SU-DHL-6 (cell line): ENCODE data around the gene WDR18.
A peak's percentile ranks its signal among the peaks of the same experiment; 100 is the strongest.

Experiments used
- H2AFZ ChIP-seq: fragments of 200-600 bp; sonication (generic); 2 replicates; pipeline ENCODE4 v1.6.1; 2014; ENCODE audit warnings: low read depth, mild to moderate bottlenecking, moderate library complexity, mixed read lengths, antibody characterized with exemption, low read length; ENCODE audit not compliant: severe bottlenecking
- H3F3A ChIP-seq: fragments of 200-600 bp; shearing (Covaris generic); 2 replicates; pipeline ENCODE4 v1.6.0; 2016; ENCODE audit warnings: antibody characterized with exemption, mild to moderate bottlenecking; ENCODE audit not compliant: insufficient read depth
- H3K27ac ChIP-seq: fragments of 200-600 bp; sonication (generic); 2 replicates; pipeline ENCODE4 v1.5.1; 2016; ENCODE audit warnings: low read depth, mild to moderate bottlenecking, low read length, moderate library complexity, mixed read lengths
- H3K27me3 ChIP-seq: fragments of 200-600 bp; sonication (generic), shearing (Covaris generic); 2 replicates; pipeline ENCODE4 v1.6.0; 2014; ENCODE audit warnings: mild to moderate bottlenecking, low read length
- H3K36me3 ChIP-seq: fragments of 200-600 bp; sonication (generic); 2 replicates; pipeline ENCODE4 v1.6.1; 2014; ENCODE audit warnings: mild to moderate bottlenecking, low read length, mixed read lengths
- H3K4me2 ChIP-seq: fragments of 300-600, 200-600 bp; shearing (Covaris generic), sonication (generic); 2 replicates; pipeline ENCODE4 v1.6.0; 2014; ENCODE audit warnings: low read length, low read depth, mild to moderate bottlenecking; ENCODE audit not compliant: poor library complexity, severe bottlenecking
- H3K4me3 ChIP-seq: fragments of 200-600 bp; sonication (generic); 2 replicates; pipeline ENCODE4 v1.5.1; 2014; ENCODE audit warnings: antibody characterized with exemption, low read length, mild to moderate bottlenecking, mixed read lengths; ENCODE audit not compliant: insufficient read depth, poor library complexity, severe bottlenecking
- H3K79me2 ChIP-seq: fragments of 200-600 bp; sonication (generic); 2 replicates; pipeline ENCODE4 v1.6.1; 2014; ENCODE audit warnings: mild to moderate bottlenecking, low read length, moderate library complexity; ENCODE audit not compliant: insufficient read depth
- H3K9ac ChIP-seq: fragments of 200-600 bp; sonication (generic); 2 replicates; pipeline ENCODE4 v1.7.0; 2014; ENCODE audit warnings: mild to moderate bottlenecking, low read length
- H3K9me2 ChIP-seq: fragments of 200-600 bp; sonication (generic); replicated peaks from 2 replicates; pipeline ENCODE4 v1.6.1; 2014; ENCODE audit warnings: low read length; ENCODE audit not compliant: insufficient read depth
- H3K9me3 ChIP-seq: fragments of 200-600 bp; sonication (generic); 2 replicates; pipeline ENCODE4 v1.6.1; 2014; ENCODE audit warnings: low read length, mixed read lengths; ENCODE audit not compliant: insufficient read depth
- H4K20me1 ChIP-seq: fragments of 200-600 bp; sonication (generic); 2 replicates; pipeline ENCODE4 v1.6.1; 2014; ENCODE audit warnings: low read depth, mild to moderate bottlenecking, antibody characterized with exemption, low read length, moderate library complexity, mixed read lengths
- CTCF ChIP-seq: fragments of 200-600 bp; sonication (generic); IDR thresholded peaks from one replicate; pipeline ENCODE4 v1.5.1; 2017; ENCODE audit warnings: antibody characterized with exemption, mild to moderate bottlenecking, low read length, moderate library complexity; ENCODE audit not compliant: insufficient read depth, poor library complexity, severe bottlenecking
- EZH2phosphoT487 ChIP-seq: fragments of 200-600 bp; sonication (generic), shearing (Covaris generic); conservative IDR thresholded peaks from 2 replicates; pipeline ENCODE4 v1.6.1; 2018; ENCODE audit warnings: mild to moderate bottlenecking, antibody characterized with exemption, low read length, moderate library complexity, mixed read lengths

The WDR18 gene

GRCh38 chr19:1040476-1041271 is 56.5 kb downstream of the WDR18 start:
- Histone ChIP-seq H3K4me3 (peak overlapping the region; percentile 93), H3F3A (peaks cover 36% of the 10 kb centered on the region), H3K9ac (peak overlapping the region; percentile 82), H2AFZ (peak overlapping the region; percentile 25), H3K36me3 (peaks cover 10% of the 10 kb centered on the region), H4K20me1 (no peaks in the 10 kb centered on the region), H3K9me2 (no peaks in the 10 kb centered on the region), H3K27ac (peak overlapping the region; percentile 80), H3K27me3 (no peaks in the 10 kb centered on the region), H3K79me2 (peaks cover 13% of the 10 kb centered on the region), H3K4me2 (peak overlapping the region; percentile 83), H3K9me3 (no peaks in the 10 kb centered on the region)
- TF ChIP-seq EZH2phosphoT487 (no peak), CTCF (no peak)

GRCh38 chr19:1041272-1041834 is 57.2 kb downstream of the WDR18 start:
- Histone ChIP-seq H3K9ac (peak overlapping the region; percentile 82), H3K9me3 (no peaks in the 10 kb centered on the region), H3K27me3 (no peaks in the 10 kb centered on the region), H3K9me2 (no peaks in the 10 kb centered on the region), H3K4me2 (peak overlapping the region; percentile 83), H3F3A (peaks cover 36% of the 10 kb centered on the region), H3K36me3 (peaks cover 6% of the 10 kb centered on the region), H4K20me1 (no peaks in the 10 kb centered on the region), H2AFZ (no peak overlapping the region), H3K79me2 (peaks cover 13% of the 10 kb centered on the region), H3K27ac (no peak overlapping the region), H3K4me3 (peak overlapping the region; percentile 93)
- TF ChIP-seq CTCF (no peak), EZH2phosphoT487 (no peak)

- no peaks in the 10 kb centered on the region for H3K27me3 ChIP-seq
- H3K4me3 ChIP-seq = no peak overlapping the region
- no peak overlapping the region for H3K4me2 ChIP-seq
- H3K9me2 ChIP-seq = no peaks in the 10 kb centered on the region
- TF ChIP-seq CTCF (no peak), EZH2phosphoT487 (no peak)
- H2AFZ ChIP-seq = no peak overlapping the region
- no peak overlapping the region for H3K27ac ChIP-seq
- H3F3A ChIP-seq = peaks cover 31% of the 10 kb centered on the region
- H3K9ac ChIP-seq = no peak overlapping the region
- H3K36me3 ChIP-seq = peaks cover 4% of the 10 kb centered on the region; the same call in 1 of the 2 replicates
- no peaks in the 10 kb centered on the region for H3K9me3 ChIP-seq
- peaks cover 13% of the 10 kb centered on the region for H3K79me2 ChIP-seq
- H4K20me1 ChIP-seq = no peaks in the 10 kb centered on the region
Observed at GRCh38 chr19:1041835-1042685, 57.9 kb downstream of the WDR18 start.
